HepG2 (cell line): ENCODE data around the gene PDK1. TPM values are rescaled to one million over a fixed set of nuclear protein-coding genes. Genes with fewer than 3 reads are reported as not detected.

Experiments
- ATAC-seq: fragments of 200-7000 bp; cut with Tn5 transposase; 3 replicates; pipeline ENCODE4 v1.9.1; 2020; ENCODE audit warnings: mild to moderate bottlenecking, moderate library complexity
- BruUV-seq: library from RNA; stranded (reverse); fragments of 400-500 nt; replicated peaks from 2 replicates; lab custom pipeline; 2021; lab: Mats Ljungman, UMichigan
- CTCF ChIA-PET: fragments of 300-600 bp; formaldehyde crosslinking; extraction: SDS; loops from one replicate; lab custom pipeline; 2021; ENCODE audit warnings: low total read pairs, inconsistent platforms, low intra/inter-chr PET ratio; lab: Yijun Ruan, JAX
- POLR2A ChIA-PET: fragments of 350-600 bp; sonication (Branson Sonifier 250); formaldehyde crosslinking; loops from one replicate; lab custom pipeline; 2020; ENCODE audit warnings: antibody characterized with exemption, inconsistent platforms; lab: Yijun Ruan, JAX
- DNase-seq: peaks from one replicate; pipeline ENCODE4 v3.0.0-alpha.2; 2015; ENCODE audit warnings: low spot score
- FAIRE-seq: peaks from 3 replicates; lab custom pipeline; 2011; peaks lifted over from hg19 to GRCh38; lab: Jason Lieb, UNC
- H2AFZ ChIP-seq: one replicate; pipeline ENCODE4 v1.6.1; 2011; ENCODE audit warnings: low read length, inconsistent platforms
- H3K27ac ChIP-seq: fragments of 300-600 bp; 3 replicates; pipeline ENCODE4 v1.8.0; 2011; ENCODE audit warnings: mixed run types, mild to moderate bottlenecking, mixed read lengths, low read length, inconsistent platforms; ENCODE audit not compliant: insufficient read depth; ENCODE audit errors: extremely low read length
- H3K27me3 ChIP-seq, 2 experiments: fragments of 200-600 bp in 1 of 2; 2 replicates in 1 of 2; 3 replicates in 1 of 2; pipeline versions ENCODE4 v1.6.0 to v1.8.0; 2011; ENCODE audit warnings: low read length in 2 of 2, mild to moderate bottlenecking in 2 of 2, moderate library complexity in 2 of 2, inconsistent platforms in 1 of 2; ENCODE audit not compliant: insufficient read depth in 2 of 2, control insufficient read depth in 1 of 2
- H3K36me3 ChIP-seq, 2 experiments: fragments of 200-600 bp in 1 of 2; replicated peaks in 1 of 2; 2 replicates in 1 of 2; 3 replicates in 1 of 2; pipeline versions ENCODE4 v1.5.1 to v1.8.0; 2011; ENCODE audit warnings: low read length in 2 of 2, inconsistent platforms in 1 of 2; ENCODE audit not compliant: insufficient read depth in 2 of 2, control insufficient read depth in 1 of 2
- H3K4me1 ChIP-seq: 2 replicates; pipeline ENCODE4 v1.5.1; 2012; ENCODE audit warnings: low read length, inconsistent platforms; ENCODE audit not compliant: insufficient read depth
- H3K4me2 ChIP-seq: 2 replicates; pipeline ENCODE4 v1.6.0; 2011; ENCODE audit warnings: low read depth, low read length, inconsistent platforms
- H3K4me3 ChIP-seq, 3 experiments: fragments of 200-600 bp in 1 of 3; sonication (generic), shearing (Covaris generic) in 1 of 3; replicated peaks in 1 of 3; 2 replicates each; pipeline ENCODE4 v1.5.1; 2011 to 2016; ENCODE audit warnings: low read length in 3 of 3, inconsistent platforms in 2 of 3, low read depth in 2 of 3, mild to moderate bottlenecking in 2 of 3, control low read depth in 1 of 3, mixed read lengths in 1 of 3; ENCODE audit not compliant: insufficient read depth in 1 of 3
- H3K79me2 ChIP-seq: one replicate; pipeline ENCODE4 v1.6.1; 2011; ENCODE audit warnings: low read length, inconsistent platforms; ENCODE audit not compliant: insufficient read depth
- H3K9ac ChIP-seq: 2 replicates; pipeline ENCODE4 v1.6.0; 2011; ENCODE audit warnings: mild to moderate bottlenecking, low read depth, low read length, inconsistent platforms; ENCODE audit not compliant: insufficient read depth
- H3K9me3 ChIP-seq: 2 replicates; pipeline ENCODE4 v1.5.1; 2012; ENCODE audit warnings: mild to moderate bottlenecking, low read length
- H4K20me1 ChIP-seq: 2 replicates; pipeline ENCODE4 v1.6.0; 2011; ENCODE audit warnings: inconsistent platforms, mild to moderate bottlenecking, low read length, moderate library complexity; ENCODE audit not compliant: insufficient read depth
- GATAD2A ChIP-seq: IDR thresholded peaks from 2 replicates; pipeline ENCODE4 v1.6.1; 2016
- KDM6A ChIP-seq: IDR thresholded peaks from 2 replicates; pipeline ENCODE4 v1.6.1; 2016; ENCODE audit warnings: low read depth
- PHF8 ChIP-seq: sonication (generic); formaldehyde crosslinking; IDR thresholded peaks from 2 replicates; pipeline ENCODE4 v1.5.0; 2020; ENCODE audit warnings: missing genetic modification reagents
- POGZ ChIP-seq: sonication (generic); formaldehyde crosslinking; IDR thresholded peaks from 2 replicates; pipeline ENCODE4 v1.4.0; 2020; ENCODE audit warnings: mild to moderate bottlenecking, missing genetic modification reagents
- REPIN1 ChIP-seq: sonication (generic); formaldehyde crosslinking; IDR thresholded peaks from 2 replicates; pipeline ENCODE4 v1.8.0; 2022; ENCODE audit warnings: missing genetic modification reagents, low read depth, mild to moderate bottlenecking, borderline replicate concordance
- SOX6 ChIP-seq, 2 experiments: fragments of 450-650 bp in 1 of 2; sonication (generic) in 1 of 2; formaldehyde crosslinking in 1 of 2; IDR thresholded peaks; 2 replicates each; pipeline versions ENCODE4 v1.4.0 to v1.6.1; 2017 to 2020; ENCODE audit warnings: antibody characterized with exemption in 1 of 2, mild to moderate bottlenecking in 1 of 2, missing genetic modification reagents in 1 of 2
- SRSF4 ChIP-seq: fragments of 200-400 bp; formaldehyde crosslinking; IDR thresholded peaks from one replicate; pipeline ENCODE4 v1.6.1; 2018; ENCODE audit warnings: mild to moderate bottlenecking, low read depth, low read length, moderate library complexity; ENCODE audit not compliant: poor library complexity, severe bottlenecking
- ZNF317 ChIP-seq: sonication (generic); formaldehyde crosslinking; IDR thresholded peaks from 2 replicates; pipeline ENCODE4 v1.5.0; 2020; ENCODE audit warnings: mild to moderate bottlenecking, missing genetic modification reagents
- ZNF605 ChIP-seq: sonication (generic); formaldehyde crosslinking; IDR thresholded peaks from 2 replicates; pipeline ENCODE4 v1.8.0; 2022; ENCODE audit warnings: mild to moderate bottlenecking, missing genetic modification reagents
- WGBS: methylation state at CpG from one replicate; pipeline ENCODE4 v1.1.6; 2017; ENCODE audit warnings: low lambda C conversion rate; 5-methylcytosine and 5-hydroxymethylcytosine counted together
- in situ Hi-C: cut with HindIII; loops from 2 replicates; pipeline ENCODE4 v1.10.0; 2017; ENCODE audit warnings: low pct_unique_long_range_greater_than_20kb; ENCODE audit not compliant: extremely low pct_ligation_motif_present
- intact Hi-C: fragments of 100-400 bp; cut with micrococcal nuclease; formaldehyde crosslinking; loops from one replicate; pipeline ENCODE4 v1.10.0; 2022; ENCODE audit not compliant: unreplicated experiment
- polyA plus RNA-seq, 8 experiments: library from polyadenylated mRNA; depleted of rRNA in 3 of 8; stranded (reverse) in 7 of 8; unstranded in 1 of 8; fragments of >200 nt; fragmentation: Illumina TruSeq in 4 of 8; extraction: Trizol in 4 of 8; gene quantifications; 2 replicates each; pipeline versions ENCODE4 v1.2.1 to v1.2.3, GENCODE V29; 2011 to 2016; ENCODE audit warnings: low read depth in 4 of 8, missing spikeins in 1 of 8, mixed read lengths in 1 of 8; ENCODE audit not compliant: insufficient read depth in 1 of 8
- total RNA-seq, 5 experiments: library from RNA; depleted of rRNA; stranded (reverse); fragments of >200 nt; fragmentation: Illumina TruSeq; extraction: Trizol; gene quantifications; 2 replicates each; pipeline ENCODE4 v1.2.3, GENCODE V29; 2016; ENCODE audit warnings: low read depth in 1 of 5
- TF ChIP-seq, protein P1 (sequence below): sonication (generic); formaldehyde crosslinking; IDR thresholded peaks from 2 replicates; pipeline ENCODE4 v1.5.0; 2020; ENCODE audit warnings: mild to moderate bottlenecking, missing genetic modification reagents
- TF ChIP-seq, protein P2 (sequence below): sonication (generic); formaldehyde crosslinking; IDR thresholded peaks from 2 replicates; pipeline ENCODE4 v1.4.0; 2020; ENCODE audit warnings: missing genetic modification reagents
- TF ChIP-seq, protein P3 (sequence below): sonication (generic); formaldehyde crosslinking; IDR thresholded peaks from 2 replicates; pipeline ENCODE4 v1.4.0; 2020; ENCODE audit warnings: missing genetic modification reagents, borderline replicate concordance

The PDK1 gene
- total and polyA plus RNA-seq, 2 of the 13 experiments (the other 11 are each of a cell fraction or from before 2014, with no cell fraction given) = 11.9 to 96.9 TPM

DNA sequence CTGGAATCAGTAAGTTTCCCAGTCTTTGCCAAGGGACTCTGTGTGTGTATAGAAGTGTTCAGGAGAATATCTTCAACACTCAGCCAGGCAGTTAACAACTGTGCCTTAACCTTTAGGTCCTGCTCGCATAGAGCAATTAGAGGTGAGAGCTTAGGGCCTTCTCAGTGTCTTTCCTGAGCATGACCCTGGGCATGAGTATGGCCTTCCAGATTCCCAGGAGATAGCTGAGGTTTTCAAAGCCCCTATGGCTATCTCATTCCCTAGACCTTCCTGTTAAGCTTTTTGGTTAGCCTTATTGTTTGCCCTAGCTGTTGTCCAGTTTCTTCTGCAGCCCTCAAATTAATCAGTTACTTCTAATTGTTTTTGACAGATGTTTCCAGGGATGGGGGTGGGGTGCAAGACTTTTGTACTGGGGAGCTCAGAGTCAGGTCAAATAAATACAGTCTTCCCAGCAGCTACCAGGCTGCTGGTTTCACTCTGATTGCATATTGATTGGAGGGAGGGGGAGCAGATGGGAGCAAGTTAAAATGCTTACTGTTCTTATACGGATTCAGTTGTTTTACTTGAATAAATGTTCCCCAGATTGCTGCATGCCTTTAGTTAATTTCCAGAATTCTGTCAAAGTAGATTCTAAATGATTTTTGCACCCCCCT, 23.1 kb downstream of the PDK1 start:
- H3K36me3 ChIP-seq = peaks cover 24 to 80% of the 10 kb centered on the region in 2 experiments
- no peak overlapping the region for H2AFZ ChIP-seq
- TF ChIP-seq PHF8 (CRISPR knock-in tag) (no peak), SOX6 (IDR thresholded peaks at IDR 0.05) (no peak), SOX6 (CRISPR knock-in tag; IDR thresholded peaks at IDR 0.05) (peak; percentile 26; the same call in 1 of the 2 replicates), ZNF605 (CRISPR knock-in tag) (0 out of 2 replicates have a peak, but pooled peaks have one; percentile 19), ZNF317 (CRISPR knock-in tag) (0 out of 2 replicates have a peak, but pooled peaks have one; percentile 35), POGZ (CRISPR knock-in tag) (0 out of 2 replicates have a peak, but pooled peaks have one; percentile 42), SRSF4 (no peak), GATAD2A (CRISPR knock-in tag) (0 out of 2 replicates have a peak, but pooled peaks have one; percentile 24), KDM6A (no peak), REPIN1 (CRISPR knock-in tag) (no peak)
- TF ChIP-seq, protein P1, sequence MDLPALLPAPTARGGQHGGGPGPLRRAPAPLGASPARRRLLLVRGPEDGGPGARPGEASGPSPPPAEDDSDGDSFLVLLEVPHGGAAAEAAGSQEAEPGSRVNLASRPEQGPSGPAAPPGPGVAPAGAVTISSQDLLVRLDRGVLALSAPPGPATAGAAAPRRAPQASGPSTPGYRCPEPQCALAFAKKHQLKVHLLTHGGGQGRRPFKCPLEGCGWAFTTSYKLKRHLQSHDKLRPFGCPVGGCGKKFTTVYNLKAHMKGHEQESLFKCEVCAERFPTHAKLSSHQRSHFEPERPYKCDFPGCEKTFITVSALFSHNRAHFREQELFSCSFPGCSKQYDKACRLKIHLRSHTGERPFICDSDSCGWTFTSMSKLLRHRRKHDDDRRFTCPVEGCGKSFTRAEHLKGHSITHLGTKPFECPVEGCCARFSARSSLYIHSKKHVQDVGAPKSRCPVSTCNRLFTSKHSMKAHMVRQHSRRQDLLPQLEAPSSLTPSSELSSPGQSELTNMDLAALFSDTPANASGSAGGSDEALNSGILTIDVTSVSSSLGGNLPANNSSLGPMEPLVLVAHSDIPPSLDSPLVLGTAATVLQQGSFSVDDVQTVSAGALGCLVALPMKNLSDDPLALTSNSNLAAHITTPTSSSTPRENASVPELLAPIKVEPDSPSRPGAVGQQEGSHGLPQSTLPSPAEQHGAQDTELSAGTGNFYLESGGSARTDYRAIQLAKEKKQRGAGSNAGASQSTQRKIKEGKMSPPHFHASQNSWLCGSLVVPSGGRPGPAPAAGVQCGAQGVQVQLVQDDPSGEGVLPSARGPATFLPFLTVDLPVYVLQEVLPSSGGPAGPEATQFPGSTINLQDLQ (CRISPR knock-in tag) = no peak
- TF ChIP-seq, protein P2, sequence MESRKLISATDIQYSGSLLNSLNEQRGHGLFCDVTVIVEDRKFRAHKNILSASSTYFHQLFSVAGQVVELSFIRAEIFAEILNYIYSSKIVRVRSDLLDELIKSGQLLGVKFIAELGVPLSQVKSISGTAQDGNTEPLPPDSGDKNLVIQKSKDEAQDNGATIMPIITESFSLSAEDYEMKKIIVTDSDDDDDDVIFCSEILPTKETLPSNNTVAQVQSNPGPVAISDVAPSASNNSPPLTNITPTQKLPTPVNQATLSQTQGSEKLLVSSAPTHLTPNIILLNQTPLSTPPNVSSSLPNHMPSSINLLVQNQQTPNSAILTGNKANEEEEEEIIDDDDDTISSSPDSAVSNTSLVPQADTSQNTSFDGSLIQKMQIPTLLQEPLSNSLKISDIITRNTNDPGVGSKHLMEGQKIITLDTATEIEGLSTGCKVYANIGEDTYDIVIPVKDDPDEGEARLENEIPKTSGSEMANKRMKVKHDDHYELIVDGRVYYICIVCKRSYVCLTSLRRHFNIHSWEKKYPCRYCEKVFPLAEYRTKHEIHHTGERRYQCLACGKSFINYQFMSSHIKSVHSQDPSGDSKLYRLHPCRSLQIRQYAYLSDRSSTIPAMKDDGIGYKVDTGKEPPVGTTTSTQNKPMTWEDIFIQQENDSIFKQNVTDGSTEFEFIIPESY (CRISPR knock-in tag) = no peak
- TF ChIP-seq, protein P3, sequence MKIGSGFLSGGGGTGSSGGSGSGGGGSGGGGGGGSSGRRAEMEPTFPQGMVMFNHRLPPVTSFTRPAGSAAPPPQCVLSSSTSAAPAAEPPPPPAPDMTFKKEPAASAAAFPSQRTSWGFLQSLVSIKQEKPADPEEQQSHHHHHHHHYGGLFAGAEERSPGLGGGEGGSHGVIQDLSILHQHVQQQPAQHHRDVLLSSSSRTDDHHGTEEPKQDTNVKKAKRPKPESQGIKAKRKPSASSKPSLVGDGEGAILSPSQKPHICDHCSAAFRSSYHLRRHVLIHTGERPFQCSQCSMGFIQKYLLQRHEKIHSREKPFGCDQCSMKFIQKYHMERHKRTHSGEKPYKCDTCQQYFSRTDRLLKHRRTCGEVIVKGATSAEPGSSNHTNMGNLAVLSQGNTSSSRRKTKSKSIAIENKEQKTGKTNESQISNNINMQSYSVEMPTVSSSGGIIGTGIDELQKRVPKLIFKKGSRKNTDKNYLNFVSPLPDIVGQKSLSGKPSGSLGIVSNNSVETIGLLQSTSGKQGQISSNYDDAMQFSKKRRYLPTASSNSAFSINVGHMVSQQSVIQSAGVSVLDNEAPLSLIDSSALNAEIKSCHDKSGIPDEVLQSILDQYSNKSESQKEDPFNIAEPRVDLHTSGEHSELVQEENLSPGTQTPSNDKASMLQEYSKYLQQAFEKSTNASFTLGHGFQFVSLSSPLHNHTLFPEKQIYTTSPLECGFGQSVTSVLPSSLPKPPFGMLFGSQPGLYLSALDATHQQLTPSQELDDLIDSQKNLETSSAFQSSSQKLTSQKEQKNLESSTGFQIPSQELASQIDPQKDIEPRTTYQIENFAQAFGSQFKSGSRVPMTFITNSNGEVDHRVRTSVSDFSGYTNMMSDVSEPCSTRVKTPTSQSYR (CRISPR knock-in tag) = peak; percentile 43; the same call in 1 of the 2 replicates
- TF ChIP-seq, all 625 proteins: peak for 6
- Histone ChIP-seq H4K20me1 (peaks cover 71% of the 10 kb centered on the region), H3K27me3 (no peaks in the 10 kb centered on the region), H3K79me2 (peaks cover 67% of the 10 kb centered on the region), H3K4me2 (no peak overlapping the region), H3K4me1 (peaks cover 13% of the 10 kb centered on the region), H3K9ac (no peak overlapping the region), H3K9me3 (peaks cover 27% of the 10 kb centered on the region), H3K27ac (peak overlapping the region; percentile 46), H3K4me3 (no peak overlapping the region)
- in situ Hi-C loops = no loop called here
- intact Hi-C loops = no loop called here
- FAIRE-seq = no peak
- WGBS = 82% methylated on average over 2 of the region's 2 CpGs
- no TSS peak for BruUV-seq
- no peak for DNase-seq
- peak; percentile 66 for ATAC-seq
- ChIA-PET CTCF (no interaction called here), POLR2A (interaction anchor here (1.0 kb wide), 1 partner anchor 25 kb away, joined by 3 read pairs; no protein-coding TSS in a partner anchor)
